ENCODE results near the gene GPC5. TPM values are rescaled to one million over a fixed set of nuclear protein-coding genes. Genes with fewer than 3 reads are reported as not detected.

GPC5 gene
- total RNA-seq, 4 donors from 2014 or later, result 0.47 TPM; not detected in 3

DNA sequence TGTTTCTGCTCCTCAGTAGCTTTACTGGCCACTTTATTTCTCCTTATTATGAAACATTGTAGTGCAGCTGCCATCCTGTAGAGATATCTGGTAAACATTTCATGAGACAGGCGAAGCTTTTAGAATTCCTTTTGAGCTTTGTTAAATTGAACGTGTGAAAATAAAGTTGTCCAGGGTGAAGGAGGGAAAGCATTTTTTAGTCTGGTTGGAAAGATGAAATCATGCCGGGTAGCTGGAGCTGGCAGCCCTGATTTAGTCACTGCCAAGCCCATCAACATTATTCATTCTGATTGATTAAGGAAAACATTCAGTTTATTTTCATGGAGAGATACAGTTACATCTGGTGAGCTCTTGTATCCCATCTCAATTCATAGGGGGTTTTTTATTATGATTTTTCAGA, 1502.0 kb downstream of the GPC5 start:
- Histone ChIP-seq H3K9me3 (peaks cover 0 to 22% (median 0%) of the 10 kb centered on the region in 3 donors), H3K4me1 (no peaks in the 10 kb centered on the region), H3K27me3 (no peaks in the 10 kb centered on the region), H3K27ac (no peak overlapping the region), H3K36me3 (no peaks in the 10 kb centered on the region), H3K4me3 (no peak overlapping the region)
- WGBS, 2 donors (ENCODE audit: low coverage in 1 of 2), result 12 to 14% methylated on average over 3 of the region's 3 CpGs
- no peak for ATAC-seq
- TF ChIP-seq POLR2A (IDR thresholded peaks at IDR 0.05) (no peak), POLR2AphosphoS5 (IDR thresholded peaks at IDR 0.05) (no peak), EP300 (IDR thresholded peaks at IDR 0.05) (no peak)
- TF ChIP-seq, protein P1, sequence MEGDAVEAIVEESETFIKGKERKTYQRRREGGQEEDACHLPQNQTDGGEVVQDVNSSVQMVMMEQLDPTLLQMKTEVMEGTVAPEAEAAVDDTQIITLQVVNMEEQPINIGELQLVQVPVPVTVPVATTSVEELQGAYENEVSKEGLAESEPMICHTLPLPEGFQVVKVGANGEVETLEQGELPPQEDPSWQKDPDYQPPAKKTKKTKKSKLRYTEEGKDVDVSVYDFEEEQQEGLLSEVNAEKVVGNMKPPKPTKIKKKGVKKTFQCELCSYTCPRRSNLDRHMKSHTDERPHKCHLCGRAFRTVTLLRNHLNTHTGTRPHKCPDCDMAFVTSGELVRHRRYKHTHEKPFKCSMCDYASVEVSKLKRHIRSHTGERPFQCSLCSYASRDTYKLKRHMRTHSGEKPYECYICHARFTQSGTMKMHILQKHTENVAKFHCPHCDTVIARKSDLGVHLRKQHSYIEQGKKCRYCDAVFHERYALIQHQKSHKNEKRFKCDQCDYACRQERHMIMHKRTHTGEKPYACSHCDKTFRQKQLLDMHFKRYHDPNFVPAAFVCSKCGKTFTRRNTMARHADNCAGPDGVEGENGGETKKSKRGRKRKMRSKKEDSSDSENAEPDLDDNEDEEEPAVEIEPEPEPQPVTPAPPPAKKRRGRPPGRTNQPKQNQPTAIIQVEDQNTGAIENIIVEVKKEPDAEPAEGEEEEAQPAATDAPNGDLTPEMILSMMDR (IDR thresholded peaks at IDR 0.05), result no peak

DNA sequence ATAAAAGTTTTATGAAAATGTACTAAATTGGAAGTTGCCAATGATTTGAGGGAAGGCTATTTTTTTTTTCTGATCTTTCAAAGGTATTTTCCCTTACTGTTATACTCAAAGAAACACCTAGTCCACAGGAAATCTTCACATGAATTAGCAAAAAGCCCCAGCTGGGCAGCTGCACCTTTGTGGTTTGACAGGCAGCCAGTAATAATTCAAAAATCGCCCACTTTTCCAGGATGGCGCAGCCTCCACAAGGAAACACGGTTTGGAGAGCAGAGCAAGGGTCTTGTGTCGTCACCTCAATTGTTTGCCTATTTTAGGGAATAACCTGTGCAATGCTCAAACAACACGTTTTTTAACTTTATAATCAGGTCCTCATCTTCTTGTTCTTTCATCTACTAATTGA, 1503.3 kb downstream of the GPC5 start:
- H3K27ac ChIP-seq, result no peak overlapping the region
- no peaks in the 10 kb centered on the region for H3K36me3 ChIP-seq
- no peak for ATAC-seq
- H3K4me1 ChIP-seq, result no peaks in the 10 kb centered on the region
- H3K4me3 ChIP-seq, result no peak overlapping the region
- WGBS, 2 donors (ENCODE audit: low coverage in 1 of 2), result 63 to 65% methylated on average over 5 of the region's 5 CpGs
- H3K9me3 ChIP-seq, result peaks cover 0 to 29% (median 0%) of the 10 kb centered on the region in 3 donors
- H3K27me3 ChIP-seq, result no peaks in the 10 kb centered on the region
- TF ChIP-seq POLR2AphosphoS5 (IDR thresholded peaks at IDR 0.05) (no peak), POLR2A (IDR thresholded peaks at IDR 0.05) (no peak), EP300 (IDR thresholded peaks at IDR 0.05) (no peak)
- TF ChIP-seq, protein P1 (IDR thresholded peaks at IDR 0.05), result no peak

- Histone ChIP-seq H3K27ac (no peak overlapping the region), H3K4me3 (no peak overlapping the region), H3K36me3 (no peaks in the 10 kb centered on the region), H3K4me1 (no peaks in the 10 kb centered on the region), H3K27me3 (no peaks in the 10 kb centered on the region), H3K9me3 (no peaks in the 10 kb centered on the region)
- TF ChIP-seq, protein P1 (IDR thresholded peaks at IDR 0.05), result no peak
- TF ChIP-seq EP300 (IDR thresholded peaks at IDR 0.05) (no peak), POLR2A (IDR thresholded peaks at IDR 0.05) (no peak), POLR2AphosphoS5 (IDR thresholded peaks at IDR 0.05) (no peak)
- 93 to 100% methylated on average over 1 of the region's 1 CpG for WGBS, 2 donors (ENCODE audit: low coverage in 1 of 2)
- no peak for ATAC-seq
These were observed 1514.2 kb downstream of the GPC5 start for GRCh38 chr13:92912629-92913028.

GRCh38 chr13:92913840-92914239, 1515.4 kb downstream of the GPC5 start:
- Histone ChIP-seq H3K27me3 (no peaks in the 10 kb centered on the region), H3K27ac (no peak overlapping the region), H3K4me3 (no peak overlapping the region), H3K4me1 (no peaks in the 10 kb centered on the region), H3K9me3 (no peaks in the 10 kb centered on the region), H3K36me3 (no peaks in the 10 kb centered on the region)
- no peak for ATAC-seq
- TF ChIP-seq POLR2A (IDR thresholded peaks at IDR 0.05) (no peak), EP300 (IDR thresholded peaks at IDR 0.05) (no peak), POLR2AphosphoS5 (IDR thresholded peaks at IDR 0.05) (no peak)
- TF ChIP-seq, protein P1 (IDR thresholded peaks at IDR 0.05), result no peak
- 86 to 100% methylated on average over 1 of the region's 1 CpG for WGBS, 2 donors (ENCODE audit: low coverage in 1 of 2)

Small RNA genes within 50 kb of the gene (small RNA-seq; reads per million reads assigned to genes)
- gene AL356737.1 (0 reads per million in 4 donors), gene FABP5P4 (0 reads per million in 4 donors), gene MIR548AS (0 reads per million in 4 donors), gene RNU4ATAC3P (0 reads per million in 4 donors)

Other genes starting within 250 kb of the GPC5 start
- gene MIR17HG, start 50.9 kb upstream of the GPC5 start, total RNA-seq, result 1 to 10 TPM in 2 of 4 donors, under 1 TPM in 2; 0.27 to 9.3 (median 2.2) TPM